GM23248 (cell line): ENCODE measurements around the gene AFAP1. TPM values are rescaled to one million over a fixed set of nuclear protein-coding genes. Genes with fewer than 3 reads are reported as not detected.

Experiments
- DNase-seq: peaks from one replicate; pipeline ENCODE4 v3.0.0-alpha.2; 2015
- H2AFZ ChIP-seq: fragments of 200-600 bp; sonication (generic); 2 replicates; pipeline ENCODE4 v1.6.1; 2016; ENCODE audit warnings: antibody characterized with exemption
- H3F3A ChIP-seq: fragments of 200-600 bp; sonication (generic); 2 replicates; pipeline ENCODE4 v1.6.1; 2016; ENCODE audit warnings: mild to moderate bottlenecking, antibody characterized with exemption, mixed run types; ENCODE audit not compliant: insufficient read depth
- H3K27ac ChIP-seq: fragments of 200-600 bp; sonication (generic); 2 replicates; pipeline ENCODE4 v1.5.1; 2016; ENCODE audit warnings: mild to moderate bottlenecking
- H3K27me3 ChIP-seq: fragments of 200-600 bp; sonication (generic); replicated peaks from 2 replicates; pipeline ENCODE4 v1.6.1; 2016; ENCODE audit warnings: mild to moderate bottlenecking; ENCODE audit not compliant: insufficient read depth
- H3K36me3 ChIP-seq: fragments of 200-600 bp; sonication (generic); 2 replicates; pipeline ENCODE4 v1.6.1; 2016; ENCODE audit warnings: low read depth, mild to moderate bottlenecking
- H3K4me1 ChIP-seq: fragments of 200-600 bp; sonication (generic); 2 replicates; pipeline ENCODE4 v1.6.1; 2016; ENCODE audit warnings: mild to moderate bottlenecking; ENCODE audit not compliant: insufficient read depth
- H3K4me2 ChIP-seq: fragments of 200-600 bp; sonication (generic); one replicate; pipeline ENCODE4 v1.6.1; 2016; ENCODE audit warnings: mild to moderate bottlenecking; ENCODE audit not compliant: unreplicated experiment
- H3K4me3 ChIP-seq: fragments of 200-600 bp; sonication (generic); 2 replicates; pipeline ENCODE4 v1.5.1; 2016; ENCODE audit warnings: mild to moderate bottlenecking
- H3K79me2 ChIP-seq: fragments of 200-600 bp; sonication (generic); 2 replicates; pipeline ENCODE4 v1.6.1; 2016; ENCODE audit warnings: mild to moderate bottlenecking; ENCODE audit not compliant: insufficient read depth
- H3K9ac ChIP-seq: fragments of 200-600 bp; sonication (generic); 2 replicates; pipeline ENCODE4 v1.6.1; 2016; ENCODE audit warnings: mild to moderate bottlenecking
- H3K9me2 ChIP-seq: fragments of 200-600 bp; sonication (generic); 2 replicates; pipeline ENCODE4 v1.6.1; 2016; ENCODE audit warnings: mixed run types, mild to moderate bottlenecking, moderate library complexity; ENCODE audit not compliant: insufficient read depth
- H3K9me3 ChIP-seq: fragments of 200-600 bp; sonication (generic); one replicate; pipeline ENCODE4 v1.6.1; 2017; ENCODE audit warnings: low read depth
- H4K20me1 ChIP-seq: fragments of 200-600 bp; sonication (generic); 2 replicates; pipeline ENCODE4 v1.6.0; 2016; ENCODE audit not compliant: insufficient read depth
- EZH2 ChIP-seq: fragments of 200-600 bp; sonication (generic); IDR thresholded peaks from 2 replicates; pipeline ENCODE4 v1.6.1; 2018; ENCODE audit warnings: antibody characterized with exemption, mild to moderate bottlenecking; ENCODE audit not compliant: insufficient read depth, poor library complexity, severe bottlenecking
- EZH2phosphoT487 ChIP-seq: fragments of 200-600 bp; sonication (generic); IDR thresholded peaks from 2 replicates; pipeline ENCODE4 v1.6.1; 2018; ENCODE audit warnings: antibody characterized with exemption, moderate library complexity, mild to moderate bottlenecking, low read depth; ENCODE audit not compliant: insufficient read depth
- whole genome bisulfite sequencing, 2 experiments: methylation state at CpG; one replicate each; pipeline ENCODE4 v1.1.6; 2015 to 2017; ENCODE audit warnings: low lambda C conversion rate in 2 of 2, low coverage in 1 of 2; ENCODE audit errors: missing lambda C conversion rate in 2 of 2; 5-methylcytosine and 5-hydroxymethylcytosine counted together
- in situ Hi-C: fragments of 300-500 bp; cut with MboI; formaldehyde crosslinking; loops from 2 replicates; pipeline ENCODE4 v1.15.0; 2020
- polyA plus RNA-seq: library from polyadenylated mRNA; unstranded; fragments of >200 nt; fragmentation: Nextera tagmentation; extraction: Ambion mirVana; gene quantifications from 2 replicates; pipeline ENCODE4 v1.2.1, GENCODE V29; 2016
- total RNA-seq: library from RNA; depleted of rRNA; stranded (reverse); fragments of >200 nt; shearing (Covaris generic); gene quantifications from 2 replicates; pipeline ENCODE4 v1.2.3, GENCODE V29; 2014

AFAP1 gene
- total and polyA plus RNA-seq, 2 experiments from 2014 or later = 54.4 to 103 TPM

GRCh38 chr4:7831330-7831729 lies 108.3 kb downstream of the AFAP1 start:
- H3K9me2 ChIP-seq = no peaks in the 10 kb centered on the region

GRCh38 chr4:7830747-7831146 lies 108.9 kb downstream of the AFAP1 start:
- in situ Hi-C loops = no loop called here
- peaks cover 57% of the 10 kb centered on the region for H3K4me1 ChIP-seq
- 95% methylated on average over 2 of the region's 2 CpGs for WGBS, 2 experiments
- H2AFZ ChIP-seq = no peak overlapping the region
- no peaks in the 10 kb centered on the region for H3K9me3 ChIP-seq
- DNase-seq = no peak
- peaks cover 43% of the 10 kb centered on the region for H3K36me3 ChIP-seq
- H3K9ac ChIP-seq = peak overlapping the region; percentile 54
- TF ChIP-seq EZH2 = no peak
- TF ChIP-seq EZH2phosphoT487 = no peak
- no peaks in the 10 kb centered on the region for H4K20me1 ChIP-seq
- peaks cover 84% of the 10 kb centered on the region for H3F3A ChIP-seq
- H3K4me2 ChIP-seq = peak overlapping the region; percentile 5
- H3K4me3 ChIP-seq = no peak overlapping the region
- peaks cover 79% of the 10 kb centered on the region for H3K79me2 ChIP-seq
- no peaks in the 10 kb centered on the region for H3K27me3 ChIP-seq
- no peaks in the 10 kb centered on the region for H3K9me2 ChIP-seq
- peak overlapping the region; percentile 99 for H3K27ac ChIP-seq

More at GRCh38 chr4:7831330-7831729, 108.3 kb downstream of the AFAP1 start:
- peak overlapping the region; percentile 13 for H3K4me2 ChIP-seq
- DNase-seq = peak; percentile 75
- H3F3A ChIP-seq = peaks cover 78% of the 10 kb centered on the region
- in situ Hi-C loops = no loop called here
- TF ChIP-seq EZH2phosphoT487 = no peak
- TF ChIP-seq EZH2 = no peak
- peak overlapping the region; percentile 99 for H3K27ac ChIP-seq
- H3K9me3 ChIP-seq = no peaks in the 10 kb centered on the region
- H2AFZ ChIP-seq = no peak overlapping the region
- peaks cover 79% of the 10 kb centered on the region for H3K79me2 ChIP-seq
- H4K20me1 ChIP-seq = no peaks in the 10 kb centered on the region
- no peaks in the 10 kb centered on the region for H3K27me3 ChIP-seq
- no peak overlapping the region for H3K4me3 ChIP-seq
- peak overlapping the region; percentile 54 for H3K9ac ChIP-seq
- 26 to 38% methylated on average over 7 of the region's 7 CpGs for WGBS, 2 experiments
- peaks cover 44% of the 10 kb centered on the region for H3K36me3 ChIP-seq
- peaks cover 57% of the 10 kb centered on the region for H3K4me1 ChIP-seq

GRCh38 chr4:7829652-7830580 lies 109.7 kb downstream of the AFAP1 start:
- Histone ChIP-seq H3K36me3 (peaks cover 51% of the 10 kb centered on the region), H3F3A (peaks cover 92% of the 10 kb centered on the region), H4K20me1 (no peaks in the 10 kb centered on the region), H2AFZ (no peak overlapping the region), H3K4me2 (peak overlapping the region; percentile 51), H3K4me1 (peaks cover 57% of the 10 kb centered on the region), H3K27ac (peak overlapping the region; percentile 99), H3K79me2 (peaks cover 82% of the 10 kb centered on the region), H3K4me3 (no peak overlapping the region), H3K9me2 (no peaks in the 10 kb centered on the region), H3K9ac (peak overlapping the region; percentile 85), H3K9me3 (no peaks in the 10 kb centered on the region), H3K27me3 (no peaks in the 10 kb centered on the region)
- TF ChIP-seq EZH2 = no peak
- TF ChIP-seq EZH2phosphoT487 = no peak
- WGBS, 2 experiments = 81 to 82% methylated on average over 10 of the region's 10 CpGs
- in situ Hi-C loops = no loop called here
- DNase-seq = no peak

- H3K36me3 ChIP-seq = peaks cover 57% of the 10 kb centered on the region
- no peaks in the 10 kb centered on the region for H3K9me2 ChIP-seq
- no peaks in the 10 kb centered on the region for H3K27me3 ChIP-seq
- H3K9me3 ChIP-seq = no peaks in the 10 kb centered on the region
- WGBS, 2 experiments = 49 to 57% methylated on average over 6 of the region's 6 CpGs
- peak overlapping the region; percentile 64 for H3K4me2 ChIP-seq
- peaks cover 62% of the 10 kb centered on the region for H3K4me1 ChIP-seq
- in situ Hi-C loops = no loop called here
- peak overlapping the region; percentile 28 for H3K4me3 ChIP-seq
- peak overlapping the region; percentile 99 for H3K27ac ChIP-seq
- no peaks in the 10 kb centered on the region for H4K20me1 ChIP-seq
- DNase-seq = peak; percentile 80
- TF ChIP-seq EZH2phosphoT487 (no peak), EZH2 (no peak)
- H2AFZ ChIP-seq = no peak overlapping the region
- peaks cover 95% of the 10 kb centered on the region for H3F3A ChIP-seq
- H3K79me2 ChIP-seq = peaks cover 83% of the 10 kb centered on the region
- peak overlapping the region; percentile 85 for H3K9ac ChIP-seq
Observed at GRCh38 chr4:7828793-7829301, 110.8 kb downstream of the AFAP1 start.
